Hepatocyte (in vitro differentiated cells): ENCODE measurements around the gene CORIN.

Experiments
- EZH2phosphoT487 ChIP-seq: fragments of 200-600 bp; sonication (generic); IDR thresholded peaks from one replicate; pipeline ENCODE4 v1.6.1; 2018; ENCODE audit warnings: antibody characterized with exemption, mild to moderate bottlenecking, low read depth, moderate library complexity; ENCODE audit not compliant: unreplicated experiment, severe bottlenecking
- TF ChIP-seq, protein P1 (sequence below): fragments of 200-600 bp; sonication (generic); IDR thresholded peaks from 2 replicates; pipeline ENCODE4 v1.5.1; 2016; ENCODE audit warnings: antibody characterized with exemption, mild to moderate bottlenecking; ENCODE audit not compliant: poor library complexity

DNA sequence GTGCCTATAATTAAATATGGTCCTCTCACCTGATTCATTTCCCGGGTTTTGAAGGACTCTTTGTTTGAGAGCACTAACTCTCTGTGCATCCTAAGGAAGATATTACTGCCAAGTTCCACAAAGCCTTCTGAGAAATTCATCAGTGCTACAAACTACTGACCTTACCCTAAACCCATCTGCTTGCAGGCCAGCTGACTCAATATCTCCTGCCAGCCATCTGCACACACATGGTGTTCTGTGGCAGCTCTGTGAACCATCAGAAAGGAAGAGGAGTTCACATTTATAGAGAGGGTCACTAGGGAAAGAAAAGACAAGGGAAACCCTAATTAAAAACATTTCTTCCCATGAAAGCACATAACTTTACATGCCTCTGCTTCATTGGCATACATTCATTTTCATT, 196.1 kb downstream of the CORIN start:
- TF ChIP-seq, protein P1, sequence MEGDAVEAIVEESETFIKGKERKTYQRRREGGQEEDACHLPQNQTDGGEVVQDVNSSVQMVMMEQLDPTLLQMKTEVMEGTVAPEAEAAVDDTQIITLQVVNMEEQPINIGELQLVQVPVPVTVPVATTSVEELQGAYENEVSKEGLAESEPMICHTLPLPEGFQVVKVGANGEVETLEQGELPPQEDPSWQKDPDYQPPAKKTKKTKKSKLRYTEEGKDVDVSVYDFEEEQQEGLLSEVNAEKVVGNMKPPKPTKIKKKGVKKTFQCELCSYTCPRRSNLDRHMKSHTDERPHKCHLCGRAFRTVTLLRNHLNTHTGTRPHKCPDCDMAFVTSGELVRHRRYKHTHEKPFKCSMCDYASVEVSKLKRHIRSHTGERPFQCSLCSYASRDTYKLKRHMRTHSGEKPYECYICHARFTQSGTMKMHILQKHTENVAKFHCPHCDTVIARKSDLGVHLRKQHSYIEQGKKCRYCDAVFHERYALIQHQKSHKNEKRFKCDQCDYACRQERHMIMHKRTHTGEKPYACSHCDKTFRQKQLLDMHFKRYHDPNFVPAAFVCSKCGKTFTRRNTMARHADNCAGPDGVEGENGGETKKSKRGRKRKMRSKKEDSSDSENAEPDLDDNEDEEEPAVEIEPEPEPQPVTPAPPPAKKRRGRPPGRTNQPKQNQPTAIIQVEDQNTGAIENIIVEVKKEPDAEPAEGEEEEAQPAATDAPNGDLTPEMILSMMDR = no peak
- TF ChIP-seq EZH2phosphoT487 = no peak
